Gastroesophageal sphincter (tissue), 3 donors: ENCODE data around the gene ACTN4.

ENCODE experiments used
- POLR2A ChIP-seq, 2 donors: fragments of 450-650 bp; IDR thresholded peaks; one replicate each; pipeline ENCODE4 v1.6.1; 2017; ENCODE audit warnings: antibody characterized with exemption in 2 of 2, mild to moderate bottlenecking in 2 of 2, moderate library complexity in 1 of 2
- POLR2AphosphoS5 ChIP-seq: sonication (generic); formaldehyde crosslinking; IDR thresholded peaks from one replicate; pipeline ENCODE4 v1.6.1; 2017; ENCODE audit warnings: antibody characterized with exemption
- TF ChIP-seq, protein P1 (sequence below), 4 experiments: fragments of 200-600 bp in 2 of 4; fragments of 450-650 bp in 2 of 4; sonication (generic) in 1 of 4; IDR thresholded peaks; one replicate each; pipeline ENCODE4 v1.5.1; 2017 to 2019; ENCODE audit warnings: antibody characterized with exemption in 4 of 4, mild to moderate bottlenecking in 2 of 4, moderate library complexity in 2 of 4

DNA sequence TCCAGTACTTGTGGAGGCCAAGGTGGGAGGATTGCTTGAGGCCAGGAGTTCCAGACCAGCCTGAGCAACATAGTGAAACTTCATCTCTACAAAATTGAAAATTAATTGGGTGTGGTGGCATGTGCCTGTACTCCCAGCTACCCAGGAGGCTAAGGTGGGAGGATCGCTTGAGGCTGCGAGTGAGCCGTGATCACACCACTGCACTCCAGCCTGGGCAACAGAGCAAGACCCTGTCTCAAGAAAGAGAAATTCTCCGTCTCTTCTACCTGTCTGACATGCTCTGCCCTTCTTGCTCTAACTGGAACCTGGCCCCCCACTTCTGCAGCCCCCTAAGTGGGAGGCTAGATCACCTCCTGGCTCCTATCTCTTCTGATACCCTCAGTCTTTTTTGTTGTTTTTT, 21.0 kb upstream of the ACTN4 start:
- TF ChIP-seq POLR2A (IDR thresholded peaks at IDR 0.05): no peak
- no peak for TF ChIP-seq POLR2AphosphoS5
- TF ChIP-seq, protein P1, sequence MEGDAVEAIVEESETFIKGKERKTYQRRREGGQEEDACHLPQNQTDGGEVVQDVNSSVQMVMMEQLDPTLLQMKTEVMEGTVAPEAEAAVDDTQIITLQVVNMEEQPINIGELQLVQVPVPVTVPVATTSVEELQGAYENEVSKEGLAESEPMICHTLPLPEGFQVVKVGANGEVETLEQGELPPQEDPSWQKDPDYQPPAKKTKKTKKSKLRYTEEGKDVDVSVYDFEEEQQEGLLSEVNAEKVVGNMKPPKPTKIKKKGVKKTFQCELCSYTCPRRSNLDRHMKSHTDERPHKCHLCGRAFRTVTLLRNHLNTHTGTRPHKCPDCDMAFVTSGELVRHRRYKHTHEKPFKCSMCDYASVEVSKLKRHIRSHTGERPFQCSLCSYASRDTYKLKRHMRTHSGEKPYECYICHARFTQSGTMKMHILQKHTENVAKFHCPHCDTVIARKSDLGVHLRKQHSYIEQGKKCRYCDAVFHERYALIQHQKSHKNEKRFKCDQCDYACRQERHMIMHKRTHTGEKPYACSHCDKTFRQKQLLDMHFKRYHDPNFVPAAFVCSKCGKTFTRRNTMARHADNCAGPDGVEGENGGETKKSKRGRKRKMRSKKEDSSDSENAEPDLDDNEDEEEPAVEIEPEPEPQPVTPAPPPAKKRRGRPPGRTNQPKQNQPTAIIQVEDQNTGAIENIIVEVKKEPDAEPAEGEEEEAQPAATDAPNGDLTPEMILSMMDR (IDR thresholded peaks at IDR 0.05): no peak
